ENCODE results near the gene ITIH1.

The ITIH1 gene

GRCh38 chr3:52779011-52779836, 1.8 kb downstream of the ITIH1 start:
- Histone ChIP-seq H3K4me1 (ENCODE audit: low read length) (peaks cover 35% of the 10 kb centered on the region), H3K27ac (ENCODE audit: low read length) (peak overlapping the region; percentile 79), H3K9me3 (ENCODE audit: insufficient read depth, low read length) (no peaks in the 10 kb centered on the region), H3K4me3 (ENCODE audit: low read length) (peak overlapping the region; percentile 25), H3K4me2 (ENCODE audit: low read length) (peak overlapping the region; percentile 72), H3K36me3 (replicated peaks; ENCODE audit: low read depth, low read length) (no peaks in the 10 kb centered on the region), H4K20me1 (ENCODE audit: insufficient read depth, low read length) (no peaks in the 10 kb centered on the region), H3K9ac (ENCODE audit: low read length) (peak overlapping the region; percentile 42; the same call in 1 of the 2 replicates), H2AFZ (ENCODE audit: low read depth, low read length) (peak overlapping the region; percentile 76), H3K79me2 (ENCODE audit: low read length) (no peaks in the 10 kb centered on the region), H3K27me3 (ENCODE audit: low read depth, low read length) (no peaks in the 10 kb centered on the region)
- no peak for TF ChIP-seq EZH2phosphoT487 (IDR thresholded peaks at IDR 0.05; ENCODE audit: low read depth)
- TF ChIP-seq, protein P1, sequence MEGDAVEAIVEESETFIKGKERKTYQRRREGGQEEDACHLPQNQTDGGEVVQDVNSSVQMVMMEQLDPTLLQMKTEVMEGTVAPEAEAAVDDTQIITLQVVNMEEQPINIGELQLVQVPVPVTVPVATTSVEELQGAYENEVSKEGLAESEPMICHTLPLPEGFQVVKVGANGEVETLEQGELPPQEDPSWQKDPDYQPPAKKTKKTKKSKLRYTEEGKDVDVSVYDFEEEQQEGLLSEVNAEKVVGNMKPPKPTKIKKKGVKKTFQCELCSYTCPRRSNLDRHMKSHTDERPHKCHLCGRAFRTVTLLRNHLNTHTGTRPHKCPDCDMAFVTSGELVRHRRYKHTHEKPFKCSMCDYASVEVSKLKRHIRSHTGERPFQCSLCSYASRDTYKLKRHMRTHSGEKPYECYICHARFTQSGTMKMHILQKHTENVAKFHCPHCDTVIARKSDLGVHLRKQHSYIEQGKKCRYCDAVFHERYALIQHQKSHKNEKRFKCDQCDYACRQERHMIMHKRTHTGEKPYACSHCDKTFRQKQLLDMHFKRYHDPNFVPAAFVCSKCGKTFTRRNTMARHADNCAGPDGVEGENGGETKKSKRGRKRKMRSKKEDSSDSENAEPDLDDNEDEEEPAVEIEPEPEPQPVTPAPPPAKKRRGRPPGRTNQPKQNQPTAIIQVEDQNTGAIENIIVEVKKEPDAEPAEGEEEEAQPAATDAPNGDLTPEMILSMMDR (IDR thresholded peaks at IDR 0.05; ENCODE audit: low read depth, low read length) = no peak

DNA sequence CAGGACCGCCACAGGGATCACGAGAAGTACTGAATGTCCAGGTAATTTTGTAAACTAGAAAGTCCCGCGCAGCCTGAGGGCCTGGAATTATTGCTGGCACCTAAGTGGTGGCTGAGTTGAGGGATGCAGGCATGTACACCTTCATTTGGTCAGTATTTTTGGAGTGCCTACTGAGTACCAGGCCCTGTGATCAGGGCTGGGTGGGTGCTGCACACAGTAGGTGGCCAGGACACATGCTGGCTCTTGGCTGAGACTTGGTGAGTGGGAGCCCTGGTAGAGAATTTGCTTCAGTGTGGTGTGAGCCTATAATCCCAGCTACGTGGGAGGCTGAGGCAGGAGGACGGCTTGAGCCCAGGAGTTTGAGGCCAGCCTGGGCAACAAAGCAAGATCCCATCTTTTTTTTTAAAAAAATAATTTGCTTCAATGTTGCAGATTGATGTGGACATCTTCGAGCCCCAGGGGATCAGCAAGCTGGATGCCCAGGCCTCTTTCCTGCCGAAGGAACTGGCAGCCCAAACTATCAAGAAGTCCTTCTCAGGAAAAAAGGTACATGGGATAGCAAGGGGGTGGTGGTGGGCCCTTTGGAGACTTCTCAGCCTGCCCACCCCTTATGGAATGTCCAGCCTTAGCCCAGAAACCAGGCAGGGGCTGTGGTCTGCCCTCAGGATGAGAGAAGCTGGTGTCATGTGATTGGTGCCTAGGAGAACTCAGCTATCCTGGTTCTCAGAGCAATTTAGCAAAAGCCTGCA, 2.6 kb downstream of the ITIH1 start:
- peaks cover 35% of the 10 kb centered on the region for H3K4me1 ChIP-seq (ENCODE audit: low read length)
- no peaks in the 10 kb centered on the region for H3K79me2 ChIP-seq (ENCODE audit: low read length)
- H3K9ac ChIP-seq (ENCODE audit: low read length) = peak overlapping the region; percentile 42; the same call in 1 of the 2 replicates
- H3K4me2 ChIP-seq (ENCODE audit: low read length) = peak overlapping the region; percentile 72
- H3K9me3 ChIP-seq (ENCODE audit: insufficient read depth, low read length) = no peaks in the 10 kb centered on the region
- no peaks in the 10 kb centered on the region for H3K27me3 ChIP-seq (ENCODE audit: low read depth, low read length)
- no peaks in the 10 kb centered on the region for H4K20me1 ChIP-seq (ENCODE audit: insufficient read depth, low read length)
- peak overlapping the region; percentile 76 for H2AFZ ChIP-seq (ENCODE audit: low read depth, low read length)
- TF ChIP-seq EZH2phosphoT487 (IDR thresholded peaks at IDR 0.05; ENCODE audit: low read depth) = no peak
- TF ChIP-seq, protein P1 (IDR thresholded peaks at IDR 0.05; ENCODE audit: low read depth, low read length) = no peak
- H3K27ac ChIP-seq (ENCODE audit: low read length) = peak overlapping the region; percentile 79
- H3K4me3 ChIP-seq (ENCODE audit: low read length) = peak overlapping the region; percentile 25
- no peaks in the 10 kb centered on the region for H3K36me3 ChIP-seq (replicated peaks; ENCODE audit: low read depth, low read length)

- no peak overlapping the region for H3K4me2 ChIP-seq (ENCODE audit: low read length)
- H3K4me3 ChIP-seq (ENCODE audit: low read length) = no peak overlapping the region
- no peak overlapping the region for H3K9ac ChIP-seq (ENCODE audit: low read length)
- TF ChIP-seq, protein P1 (IDR thresholded peaks at IDR 0.05; ENCODE audit: low read depth, low read length) = no peak
- TF ChIP-seq EZH2phosphoT487 (IDR thresholded peaks at IDR 0.05; ENCODE audit: low read depth) = no peak
- H3K4me1 ChIP-seq (ENCODE audit: low read length) = peaks cover 35% of the 10 kb centered on the region
- H3K9me3 ChIP-seq (ENCODE audit: insufficient read depth, low read length) = no peaks in the 10 kb centered on the region
- no peaks in the 10 kb centered on the region for H4K20me1 ChIP-seq (ENCODE audit: insufficient read depth, low read length)
- H3K27ac ChIP-seq (ENCODE audit: low read length) = no peak overlapping the region
- H3K27me3 ChIP-seq (ENCODE audit: low read depth, low read length) = no peaks in the 10 kb centered on the region
- no peak overlapping the region for H2AFZ ChIP-seq (ENCODE audit: low read depth, low read length)
- no peaks in the 10 kb centered on the region for H3K79me2 ChIP-seq (ENCODE audit: low read length)
- H3K36me3 ChIP-seq (replicated peaks; ENCODE audit: low read depth, low read length) = no peaks in the 10 kb centered on the region
These were observed 4.3 kb downstream of the ITIH1 start for GRCh38 chr3:52781741-52782140.
